ENCODE data around the gene RFXAP.
"Not testable (repeated sequence)": the region's sequence is repeated elsewhere in the genome, so short reads cannot be mapped to it uniquely, and the experiment has no call there.

The RFXAP gene

GRCh38 chr13:36818804-36819738 lies at the start of gene RFXAP:
RFXAP (plus strand) TSS chr13:36819222; CDS start chr13:36819358, 136 bp downstream.
- DNase-seq: peak; percentile 63 to 88 (median 81)

GRCh38 chr13:36769545-36769944 lies 49.5 kb upstream of the RFXAP start:
- DNase-seq: no peak

- no peak for DNase-seq
These were observed 48.3 kb upstream of the RFXAP start for GRCh38 chr13:36770741-36771140.

- no peak for DNase-seq
These were observed 46.2 kb upstream of the RFXAP start for GRCh38 chr13:36772853-36773252.

- no peak for DNase-seq
These were observed 44.1 kb upstream of the RFXAP start for GRCh38 chr13:36774931-36775330.

- DNase-seq: no peak
These were observed 42.8 kb upstream of the RFXAP start for GRCh38 chr13:36776175-36776574.

- no peak for DNase-seq
These were observed 40.8 kb upstream of the RFXAP start for GRCh38 chr13:36778083-36778671.

- no peak for DNase-seq
These were observed 35.1 kb upstream of the RFXAP start for GRCh38 chr13:36783890-36784289.

GRCh38 chr13:36786175-36786574 lies 32.8 kb upstream of the RFXAP start:
- DNase-seq: not testable (repeated sequence)

GRCh38 chr13:36787181-36787580 lies 31.8 kb upstream of the RFXAP start:
- no peak for DNase-seq

- no peak for DNase-seq
These were observed 30.7 kb upstream of the RFXAP start for GRCh38 chr13:36788276-36788675.

- DNase-seq: no peak
These were observed 30.0 kb upstream of the RFXAP start for GRCh38 chr13:36789061-36789460.

GRCh38 chr13:36789730-36790129 lies 29.3 kb upstream of the RFXAP start:
- DNase-seq: no peak

GRCh38 chr13:36794706-36795105 lies 24.3 kb upstream of the RFXAP start:
- DNase-seq: no peak

- no peak for DNase-seq
These were observed 23.6 kb upstream of the RFXAP start for GRCh38 chr13:36795463-36795862.

GRCh38 chr13:36796052-36796451 lies 23.0 kb upstream of the RFXAP start:
- DNase-seq: no peak

GRCh38 chr13:36801035-36801434 lies 18.0 kb upstream of the RFXAP start:
- no peak for DNase-seq

- no peak for DNase-seq
These were observed 14.4 kb upstream of the RFXAP start for GRCh38 chr13:36804588-36804987.

- DNase-seq: no peak
These were observed 12.9 kb upstream of the RFXAP start for GRCh38 chr13:36806102-36806501.

GRCh38 chr13:36807616-36808015 lies 11.4 kb upstream of the RFXAP start:
- DNase-seq: no peak

GRCh38 chr13:36813225-36813624 lies 5.8 kb upstream of the RFXAP start:
- DNase-seq: no peak

- DNase-seq: no peak
These were observed 4.6 kb upstream of the RFXAP start for GRCh38 chr13:36814465-36814864.

GRCh38 chr13:36815062-36815461 lies 4.0 kb upstream of the RFXAP start:
- DNase-seq: no peak

Data from activated naive CD4-positive, alpha-beta T cell (primary cell).